ENCODE data around the gene TSPAN9.

The TSPAN9 gene

DNA sequence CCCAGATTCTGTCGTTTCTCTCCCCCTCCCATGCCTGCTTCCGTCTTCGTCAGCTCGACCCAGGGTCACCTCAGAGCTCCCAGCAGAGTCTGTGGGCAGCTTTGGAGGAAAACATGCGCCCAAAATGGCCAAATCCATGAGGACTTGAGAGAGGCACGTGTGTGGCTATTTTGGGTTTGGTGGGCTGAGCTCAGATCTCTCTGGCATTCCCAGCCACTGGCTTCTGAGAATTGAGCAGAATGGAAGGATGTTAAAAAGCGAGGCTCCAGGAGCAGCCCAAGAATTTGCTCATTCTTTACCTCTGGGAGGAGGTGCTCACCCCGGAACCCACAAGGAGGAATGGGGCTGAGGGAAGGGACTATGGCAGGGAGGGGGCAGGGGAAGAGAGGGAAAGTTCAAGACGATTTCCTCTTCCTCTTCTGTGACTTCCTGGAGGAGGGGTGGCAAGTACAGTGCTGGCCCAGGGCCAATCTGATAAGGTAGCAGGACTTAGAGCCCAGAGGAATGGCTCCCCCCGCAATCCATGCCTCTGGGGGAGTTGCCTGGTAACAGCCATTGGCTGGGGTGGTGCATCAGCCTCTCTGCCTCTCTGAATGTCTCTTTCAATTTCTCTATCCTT, 20.1 kb downstream of the TSPAN9 start:
- Histone ChIP-seq H3K9ac (no peak overlapping the region), H3K36me3 (ENCODE audit: control insufficient read depth, insufficient read depth, low read length) (no peaks in the 10 kb centered on the region), H3K4me1 (peaks cover 21% of the 10 kb centered on the region), H3K27me3 (ENCODE audit: control insufficient read depth, insufficient read depth, low read length) (no peaks in the 10 kb centered on the region), H2AFZ (no peak overlapping the region), H3K4me2 (ENCODE audit: low read length) (peak overlapping the region; percentile 41), H3K27ac (peak overlapping the region; percentile 78), H3K9me3 (ENCODE audit: control insufficient read depth, low read length) (no peaks in the 10 kb centered on the region), H3K4me3 (ENCODE audit: low read depth, low read length) (no peak overlapping the region), H3K79me2 (peaks cover 21% of the 10 kb centered on the region)
- TF ChIP-seq, protein P1, sequence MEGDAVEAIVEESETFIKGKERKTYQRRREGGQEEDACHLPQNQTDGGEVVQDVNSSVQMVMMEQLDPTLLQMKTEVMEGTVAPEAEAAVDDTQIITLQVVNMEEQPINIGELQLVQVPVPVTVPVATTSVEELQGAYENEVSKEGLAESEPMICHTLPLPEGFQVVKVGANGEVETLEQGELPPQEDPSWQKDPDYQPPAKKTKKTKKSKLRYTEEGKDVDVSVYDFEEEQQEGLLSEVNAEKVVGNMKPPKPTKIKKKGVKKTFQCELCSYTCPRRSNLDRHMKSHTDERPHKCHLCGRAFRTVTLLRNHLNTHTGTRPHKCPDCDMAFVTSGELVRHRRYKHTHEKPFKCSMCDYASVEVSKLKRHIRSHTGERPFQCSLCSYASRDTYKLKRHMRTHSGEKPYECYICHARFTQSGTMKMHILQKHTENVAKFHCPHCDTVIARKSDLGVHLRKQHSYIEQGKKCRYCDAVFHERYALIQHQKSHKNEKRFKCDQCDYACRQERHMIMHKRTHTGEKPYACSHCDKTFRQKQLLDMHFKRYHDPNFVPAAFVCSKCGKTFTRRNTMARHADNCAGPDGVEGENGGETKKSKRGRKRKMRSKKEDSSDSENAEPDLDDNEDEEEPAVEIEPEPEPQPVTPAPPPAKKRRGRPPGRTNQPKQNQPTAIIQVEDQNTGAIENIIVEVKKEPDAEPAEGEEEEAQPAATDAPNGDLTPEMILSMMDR (IDR thresholded peaks at IDR 0.05): no peak

DNA sequence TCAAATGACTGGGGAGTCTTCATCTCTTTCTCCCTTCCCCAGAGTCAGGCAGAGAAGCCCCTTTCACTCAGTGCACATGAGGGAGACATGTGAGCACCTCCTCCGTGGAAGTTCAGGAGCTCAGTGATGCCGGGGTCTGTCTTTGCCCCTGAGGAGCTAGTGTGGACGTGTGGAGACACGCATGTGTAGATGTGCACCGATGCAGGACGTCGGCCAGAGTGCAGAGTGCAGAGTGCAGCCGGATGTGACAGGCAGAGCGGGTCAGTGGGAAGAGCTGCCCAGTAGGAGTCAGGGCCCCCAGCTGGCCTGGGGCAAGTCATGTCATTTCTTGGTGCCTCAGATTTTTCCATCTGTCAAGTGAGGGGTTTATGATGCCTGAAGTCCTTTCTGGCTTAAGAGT, 20.7 kb downstream of the TSPAN9 start:
- Histone ChIP-seq H3K4me1 (peaks cover 17% of the 10 kb centered on the region), H3K9ac (no peak overlapping the region), H3K79me2 (peaks cover 26% of the 10 kb centered on the region), H2AFZ (no peak overlapping the region), H3K4me2 (ENCODE audit: low read length) (peak overlapping the region; percentile 41), H3K9me3 (ENCODE audit: control insufficient read depth, low read length) (no peaks in the 10 kb centered on the region), H3K27me3 (ENCODE audit: control insufficient read depth, insufficient read depth, low read length) (no peaks in the 10 kb centered on the region), H3K4me3 (ENCODE audit: low read depth, low read length) (no peak overlapping the region), H3K36me3 (ENCODE audit: control insufficient read depth, insufficient read depth, low read length) (no peaks in the 10 kb centered on the region), H3K27ac (peak overlapping the region; percentile 78)
- TF ChIP-seq, protein P1 (IDR thresholded peaks at IDR 0.05): no peak

DNA sequence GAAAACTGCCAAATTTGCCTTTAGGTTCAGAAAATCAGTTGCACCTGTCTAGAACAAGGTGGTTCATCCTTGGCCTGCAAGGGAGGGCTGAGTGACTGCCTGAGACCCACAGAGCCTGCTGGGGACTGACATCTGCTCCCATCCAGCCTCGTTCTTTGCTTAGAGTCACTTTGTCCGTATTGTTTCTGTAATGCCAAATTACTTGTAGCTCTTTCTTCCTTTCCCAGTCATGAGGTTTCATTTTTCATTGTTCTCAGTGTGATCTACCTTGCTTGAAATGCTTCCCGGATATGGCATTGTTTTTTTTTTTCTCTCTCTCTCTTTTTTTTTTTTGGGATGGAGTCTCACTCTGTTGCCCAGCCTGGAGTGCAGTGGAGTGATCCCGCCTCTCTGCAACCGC, 21.3 kb downstream of the TSPAN9 start:
- Histone ChIP-seq H3K4me3 (ENCODE audit: low read depth, low read length) (no peak overlapping the region), H3K27me3 (ENCODE audit: control insufficient read depth, insufficient read depth, low read length) (no peaks in the 10 kb centered on the region), H3K4me2 (ENCODE audit: low read length) (no peak overlapping the region), H3K9me3 (ENCODE audit: control insufficient read depth, low read length) (no peaks in the 10 kb centered on the region), H3K79me2 (peaks cover 32% of the 10 kb centered on the region), H2AFZ (no peak overlapping the region), H3K9ac (no peak overlapping the region), H3K4me1 (peaks cover 17% of the 10 kb centered on the region), H3K36me3 (ENCODE audit: control insufficient read depth, insufficient read depth, low read length) (no peaks in the 10 kb centered on the region), H3K27ac (peak overlapping the region; percentile 78)
- TF ChIP-seq, protein P1 (IDR thresholded peaks at IDR 0.05): no peak

DNA sequence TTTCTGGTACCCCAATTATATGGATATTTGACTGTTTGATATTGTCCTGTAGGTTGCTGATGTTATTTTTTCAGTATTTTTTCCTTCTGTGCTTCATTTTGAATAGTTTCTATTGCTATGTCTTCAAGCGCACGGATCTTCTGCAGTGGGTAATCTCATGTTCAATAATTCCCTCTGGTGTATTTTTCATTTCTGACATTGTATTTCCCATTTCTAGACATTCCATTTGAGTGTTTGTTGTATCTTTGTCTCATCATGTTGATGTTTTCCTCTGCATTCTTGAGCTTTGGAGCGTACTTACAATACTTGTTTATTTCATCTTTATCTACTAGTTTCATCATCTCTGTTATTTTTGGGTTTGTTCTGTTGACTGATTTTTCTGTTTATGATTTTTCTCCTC, 22.0 kb downstream of the TSPAN9 start:
- H3K4me3 ChIP-seq (ENCODE audit: low read depth, low read length): no peak overlapping the region
- H3K27ac ChIP-seq: no peak overlapping the region
- H2AFZ ChIP-seq: no peak overlapping the region
- H3K79me2 ChIP-seq: peaks cover 39% of the 10 kb centered on the region
- H3K9me3 ChIP-seq (ENCODE audit: control insufficient read depth, low read length): no peaks in the 10 kb centered on the region
- H3K4me1 ChIP-seq: peaks cover 17% of the 10 kb centered on the region
- H3K9ac ChIP-seq: no peak overlapping the region
- no peak overlapping the region for H3K4me2 ChIP-seq (ENCODE audit: low read length)
- H3K27me3 ChIP-seq (ENCODE audit: control insufficient read depth, insufficient read depth, low read length): no peaks in the 10 kb centered on the region
- TF ChIP-seq, protein P1 (IDR thresholded peaks at IDR 0.05): no peak
- H3K36me3 ChIP-seq (ENCODE audit: control insufficient read depth, insufficient read depth, low read length): no peaks in the 10 kb centered on the region
